ENCODE data around the gene NOXA1. TPM values are rescaled to one million over a fixed set of nuclear protein-coding genes. Genes with fewer than 3 reads are reported as not detected.

The NOXA1 gene
- total RNA-seq, 1 donor from 2014 or later: 3.9 TPM

- H3K4me1 Mint-ChIP-seq: peaks cover 20% of the 10 kb centered on the region
- no peaks in the 10 kb centered on the region for H3K36me3 Mint-ChIP-seq (ENCODE audit: low read depth)
- no peak overlapping the region for H3K27ac Mint-ChIP-seq
- ChIA-PET POLR2A (interaction anchor here (0.6 to 1.5 kb wide), 2 partner anchors 12 to 380 kb away, joined by 4 to 6 read pairs; partner anchors contain the start of genes EXD3 and NOXA1), CTCF (no interaction called here)
- ATAC-seq (ENCODE audit: low read depth): no peak
- no peak for TF ChIP-seq CTCF (IDR thresholded peaks at IDR 0.05)
- no peaks in the 10 kb centered on the region for H3K9me3 Mint-ChIP-seq
- no peak overlapping the region for H3K4me3 Mint-ChIP-seq
- peaks cover 2% of the 10 kb centered on the region for H3K27me3 Mint-ChIP-seq
- intact Hi-C loops (cut with micrococcal nuclease): no loop called here
- DNase-seq: no peak
These were observed 11.9 kb upstream of the NOXA1 start for GRCh38 chr9:137411260-137411644.

GRCh38 chr9:137411645-137412380 lies 11.4 kb upstream of the NOXA1 start:
- ChIA-PET CTCF (interaction anchor here (1.2 kb wide), 1 partner anchor 11 kb away, joined by 6 read pairs; the partner anchor contains the start of genes EXD3 and NOXA1), POLR2A (interaction anchor here (0.6 to 1.5 kb wide), 2 partner anchors 11 to 380 kb away, joined by 4 to 6 read pairs; partner anchors contain the start of genes EXD3 and NOXA1)
- TF ChIP-seq CTCF (IDR thresholded peaks at IDR 0.05): no peak
- H3K4me3 Mint-ChIP-seq: no peak overlapping the region
- no peaks in the 10 kb centered on the region for H3K9me3 Mint-ChIP-seq
- H3K4me1 Mint-ChIP-seq: peaks cover 18% of the 10 kb centered on the region
- DNase-seq (peak; percentile 39), ATAC-seq (ENCODE audit: low read depth) (peak; percentile 60)
- peaks cover 2% of the 10 kb centered on the region for H3K27me3 Mint-ChIP-seq
- no peaks in the 10 kb centered on the region for H3K36me3 Mint-ChIP-seq (ENCODE audit: low read depth)
- H3K27ac Mint-ChIP-seq: no peak overlapping the region
- intact Hi-C loops (cut with micrococcal nuclease): no loop called here

- no peak for ATAC-seq (ENCODE audit: low read depth)
- peaks cover 2% of the 10 kb centered on the region for H3K27me3 Mint-ChIP-seq
These were observed 10.8 kb upstream of the NOXA1 start for GRCh38 chr9:137412431-137412830.

GRCh38 chr9:137415451-137415850 lies 7.7 kb upstream of the NOXA1 start:
- Mint-ChIP-seq H3K4me3 (no peak overlapping the region), H3K27ac (no peak overlapping the region), H3K36me3 (ENCODE audit: low read depth) (peaks cover 3% of the 10 kb centered on the region), H3K4me1 (peaks cover 14% of the 10 kb centered on the region), H3K27me3 (no peaks in the 10 kb centered on the region), H3K9me3 (no peaks in the 10 kb centered on the region)
- ATAC-seq (ENCODE audit: low read depth) (no peak), DNase-seq (no peak)
- intact Hi-C loops (cut with micrococcal nuclease): no loop called here
- POLR2A ChIA-PET: no interaction called here
- no peak for TF ChIP-seq CTCF (IDR thresholded peaks at IDR 0.05)
- CTCF ChIA-PET: interaction anchor here (1.0 kb wide), 1 partner anchor 28 kb away, joined by 3 read pairs; no protein-coding TSS in a partner anchor

More at GRCh38 chr9:137412431-137412830, 10.8 kb upstream of the NOXA1 start:
- Mint-ChIP-seq H3K4me1 (peaks cover 16% of the 10 kb centered on the region), H3K4me3 (no peak overlapping the region), H3K27ac (no peak overlapping the region), H3K36me3 (ENCODE audit: low read depth) (no peaks in the 10 kb centered on the region), H3K9me3 (no peaks in the 10 kb centered on the region)
- TF ChIP-seq CTCF (IDR thresholded peaks at IDR 0.05): no peak
- DNase-seq: no peak
- intact Hi-C loops (cut with micrococcal nuclease): no loop called here
- CTCF ChIA-PET: interaction anchor here (1.2 kb wide), 1 partner anchor 10 kb away, joined by 6 read pairs; the partner anchor contains the start of genes EXD3 and NOXA1
- POLR2A ChIA-PET: interaction anchor here (1.5 kb wide), 1 partner anchor 11 kb away, joined by 6 read pairs; the partner anchor contains the start of genes EXD3 and NOXA1

GRCh38 chr9:137416006-137416562 lies 7.1 kb upstream of the NOXA1 start:
- H3K27ac Mint-ChIP-seq: no peak overlapping the region
- H3K9me3 Mint-ChIP-seq: no peaks in the 10 kb centered on the region
- no peak for TF ChIP-seq CTCF (IDR thresholded peaks at IDR 0.05)
- ChIA-PET CTCF (no interaction called here), POLR2A (no interaction called here)
- DNase-seq (no peak), ATAC-seq (ENCODE audit: low read depth) (no peak)
- H3K27me3 Mint-ChIP-seq: no peaks in the 10 kb centered on the region
- no peak overlapping the region for H3K4me3 Mint-ChIP-seq
- peaks cover 13% of the 10 kb centered on the region for H3K4me1 Mint-ChIP-seq
- intact Hi-C loops (cut with micrococcal nuclease): no loop called here
- H3K36me3 Mint-ChIP-seq (ENCODE audit: low read depth): peaks cover 3% of the 10 kb centered on the region

Data from activated B cell treated with CpG ODN at 0.5 μM for 24 hours (primary cell).